ENCODE measurements around the gene EFNA5.

Gene EFNA5

DNA sequence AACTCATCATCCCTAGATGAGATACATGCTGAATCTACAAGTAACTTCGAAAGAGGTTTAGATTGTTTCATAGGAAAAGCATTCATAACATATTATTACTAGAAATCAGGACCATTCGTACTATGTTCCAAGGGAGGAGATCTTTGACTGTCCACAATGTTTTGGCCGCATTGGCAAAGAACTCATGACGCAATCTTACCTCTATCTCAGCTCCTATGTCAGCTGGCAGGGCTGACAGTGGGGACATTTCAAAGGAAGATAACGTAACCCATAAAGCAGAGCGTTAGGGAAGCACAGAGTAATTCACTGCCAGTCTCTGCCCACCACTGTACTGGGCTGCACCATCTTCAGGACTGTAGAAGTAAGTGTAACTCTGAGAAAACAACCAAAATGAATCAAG is 69.7 kb downstream of the EFNA5 start:
- DNase-seq, result no peak

DNA sequence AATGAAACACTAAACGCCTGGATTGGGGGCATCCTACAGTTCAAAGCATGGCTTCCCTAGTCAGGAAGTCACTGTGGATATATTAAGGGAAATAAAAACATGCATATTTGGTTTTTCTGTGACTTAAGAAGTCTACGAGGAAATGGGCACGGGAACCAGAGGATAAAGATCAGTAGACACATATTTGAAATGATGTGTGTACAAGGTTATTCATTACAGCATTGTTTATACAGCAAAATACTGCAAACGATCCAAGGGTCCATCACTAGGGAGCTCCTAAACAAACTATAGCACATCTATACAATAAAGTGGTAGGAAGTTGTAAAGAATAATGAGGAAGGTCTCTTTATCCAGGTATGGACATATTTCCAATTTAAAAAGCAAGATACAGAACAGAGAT is 71.8 kb downstream of the EFNA5 start:
- DNase-seq, result no peak

DNA sequence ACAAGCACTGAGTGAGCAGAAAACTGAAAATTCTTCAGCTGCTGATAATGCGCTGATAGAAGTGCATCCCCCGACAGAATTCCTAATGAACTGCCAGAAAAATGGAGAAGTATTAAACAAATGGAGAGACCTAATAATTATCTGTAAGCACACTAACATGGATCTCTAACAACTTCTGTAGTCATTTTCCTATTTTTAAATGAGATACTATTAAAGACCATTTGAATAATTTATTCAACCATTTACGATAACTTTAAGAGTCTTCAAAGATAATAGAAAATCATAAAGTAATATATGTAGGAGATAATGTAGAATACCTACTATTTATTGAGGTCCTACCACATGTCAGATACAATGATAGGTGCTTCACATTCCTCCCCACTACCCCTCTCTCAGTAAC is 72.9 kb downstream of the EFNA5 start:
- DNase-seq, result no peak

DNA sequence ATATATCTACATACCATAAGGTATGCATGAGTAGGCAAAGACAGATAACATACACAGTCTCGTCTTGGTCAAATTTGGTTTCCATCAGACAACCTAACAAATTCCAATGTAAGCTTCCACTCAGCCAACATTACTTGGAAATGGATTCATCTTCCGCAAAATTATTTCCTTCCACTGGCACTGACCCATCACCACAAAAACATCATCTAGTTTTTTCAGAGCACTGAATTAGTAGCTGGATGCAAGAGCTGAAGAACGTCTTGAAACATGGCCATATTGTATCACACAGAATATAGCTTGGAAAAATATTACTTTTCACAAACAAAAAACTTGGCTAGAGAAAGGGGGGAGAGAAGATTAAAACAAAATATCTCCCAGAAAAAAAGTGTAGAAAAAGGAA is 73.5 kb downstream of the EFNA5 start:
- DNase-seq, result no peak

DNA sequence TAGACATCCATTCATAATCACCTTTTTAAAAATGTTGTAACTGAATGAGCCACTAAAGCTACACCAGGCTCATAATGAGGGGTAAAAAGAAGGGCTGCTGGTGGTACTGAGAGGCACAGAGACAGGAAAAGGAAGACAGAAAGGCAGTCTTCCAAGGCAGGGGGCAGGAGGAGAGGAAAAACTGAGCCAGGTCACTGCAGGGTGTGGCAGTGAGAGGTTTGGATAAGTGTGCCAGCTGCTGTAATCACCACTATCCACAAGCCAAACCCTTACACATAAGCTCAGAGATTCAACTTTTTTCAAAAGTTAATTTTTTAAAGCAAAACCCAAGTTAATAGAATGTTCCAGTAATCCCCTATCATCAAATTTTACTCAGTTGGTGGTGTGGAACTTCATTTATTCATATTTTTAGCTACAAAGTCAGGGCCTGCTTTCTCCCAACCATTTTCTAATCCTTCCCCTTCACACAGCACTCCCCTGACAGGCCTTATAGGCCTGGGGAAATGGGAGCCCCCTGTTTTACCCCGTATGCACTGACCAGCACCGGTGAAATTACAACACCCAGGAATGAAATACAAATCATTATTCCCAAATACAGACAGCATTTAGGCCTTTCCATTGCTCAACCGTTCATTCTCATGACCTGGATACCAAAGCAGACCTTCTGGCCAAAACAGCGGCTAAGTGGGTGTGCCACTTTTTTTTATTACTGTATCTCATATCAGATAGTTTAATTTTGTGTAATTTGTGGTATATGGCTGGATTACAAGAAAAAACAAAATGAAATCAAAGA is 76.3 kb downstream of the EFNA5 start:
- DNase-seq, result no peak

DNA sequence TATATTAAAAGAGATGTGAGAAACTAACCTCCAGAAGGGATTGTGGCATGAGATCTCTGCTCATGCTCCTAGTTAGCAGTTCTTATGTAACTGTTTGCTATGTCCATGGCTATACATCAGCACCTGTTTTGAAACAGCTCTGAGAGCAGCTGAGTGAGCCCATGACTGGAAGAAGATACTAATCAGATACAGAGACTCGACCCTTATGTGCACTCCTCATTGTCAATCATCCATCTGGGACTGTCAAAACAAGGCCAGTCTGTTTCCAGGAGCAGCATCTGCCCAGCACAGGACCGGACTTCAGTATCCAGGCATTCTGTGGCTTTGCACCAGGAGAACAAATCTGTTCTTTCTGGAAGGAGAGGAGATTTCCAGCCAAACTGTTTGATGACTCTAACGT is 77.7 kb downstream of the EFNA5 start:
- no peak for DNase-seq

DNA sequence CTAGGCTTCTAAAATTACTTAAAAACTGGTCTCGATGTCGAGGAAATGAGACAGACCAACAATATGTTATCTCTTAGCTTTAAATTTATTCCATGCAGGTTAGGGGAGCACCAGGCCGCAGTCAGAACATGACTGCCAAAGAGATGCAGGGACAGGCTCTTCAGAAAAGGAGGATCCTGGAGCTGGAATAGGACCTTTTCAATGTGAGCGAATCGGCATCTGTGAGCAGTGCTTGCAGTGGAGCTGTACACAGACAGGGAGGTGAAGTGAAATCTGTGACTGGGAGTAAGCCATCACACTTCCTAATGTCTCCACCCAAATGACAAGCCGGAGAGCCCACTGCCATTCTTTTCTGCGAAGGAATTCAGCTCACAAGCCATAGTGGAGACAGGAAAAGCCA is 78.2 kb downstream of the EFNA5 start:
- no peak for DNase-seq

DNA sequence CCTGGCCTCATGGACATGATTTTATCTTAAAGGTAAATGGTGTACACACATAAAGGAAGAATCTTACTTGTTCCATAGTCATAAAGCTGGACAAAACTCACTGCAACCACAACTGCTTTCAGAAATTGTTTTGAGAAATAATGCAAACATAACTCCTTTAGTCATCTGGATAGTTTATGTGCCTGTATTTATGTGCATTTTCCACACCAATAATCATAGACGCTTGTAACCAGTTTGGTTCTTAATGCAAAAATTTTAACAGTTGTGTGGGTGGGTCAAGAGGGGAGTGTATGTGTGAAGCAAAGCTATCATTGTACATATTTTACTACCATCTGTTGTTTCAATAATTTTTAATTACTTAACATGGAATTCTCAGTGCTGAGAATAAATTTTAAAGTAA is 80.1 kb downstream of the EFNA5 start:
- no peak for DNase-seq

DNA sequence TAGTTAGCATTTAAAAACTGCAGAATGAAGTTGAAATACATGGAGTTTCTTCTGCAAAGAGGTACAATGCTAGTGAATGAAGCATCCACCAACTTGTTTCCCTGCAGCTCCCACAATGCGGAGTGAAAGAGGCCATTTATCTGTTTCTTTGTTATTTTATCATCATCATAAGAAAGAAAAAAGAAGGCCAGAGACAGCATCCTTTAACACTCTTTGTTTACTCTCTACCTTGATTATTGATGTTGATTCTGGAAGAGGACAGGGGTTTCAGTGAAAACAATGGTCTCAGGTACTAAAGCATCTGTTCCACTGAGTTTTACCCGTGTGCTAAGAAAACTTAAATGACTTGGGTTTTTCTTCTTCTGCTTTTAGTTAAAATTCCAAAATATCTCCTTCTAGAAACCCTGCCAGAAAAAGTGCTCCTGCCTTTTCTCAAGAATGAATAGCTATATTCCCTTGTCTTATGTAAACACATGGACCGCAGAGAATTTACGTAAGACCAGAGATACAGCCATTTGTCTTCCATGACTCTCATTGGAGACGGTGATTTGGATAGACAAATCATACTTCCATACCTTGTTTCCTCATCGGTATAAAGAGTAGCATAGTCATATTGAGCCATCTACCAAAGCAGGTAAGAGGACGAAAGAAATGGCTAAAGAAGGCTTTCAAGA is 81.1 kb downstream of the EFNA5 start:
- DNase-seq, result no peak

DNA sequence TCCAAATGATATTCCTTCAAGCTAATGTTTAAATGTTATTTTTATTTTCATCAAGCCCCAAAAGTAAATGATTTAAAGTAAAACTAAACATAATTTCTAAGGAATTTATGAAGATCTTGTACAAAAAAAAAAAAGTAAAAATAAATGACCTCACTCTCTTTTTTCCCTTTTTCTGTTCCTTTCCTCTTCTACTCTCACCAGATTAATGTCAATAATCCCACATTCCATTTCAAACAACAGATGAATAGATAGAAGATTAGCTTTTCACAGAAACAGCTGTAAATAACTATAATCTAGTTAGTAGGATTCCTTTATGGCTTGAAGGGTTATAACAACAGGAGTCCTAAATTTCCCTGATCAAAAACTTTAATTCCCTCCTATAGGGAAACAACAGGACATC is 88.1 kb downstream of the EFNA5 start:
- no peak for DNase-seq

DNA sequence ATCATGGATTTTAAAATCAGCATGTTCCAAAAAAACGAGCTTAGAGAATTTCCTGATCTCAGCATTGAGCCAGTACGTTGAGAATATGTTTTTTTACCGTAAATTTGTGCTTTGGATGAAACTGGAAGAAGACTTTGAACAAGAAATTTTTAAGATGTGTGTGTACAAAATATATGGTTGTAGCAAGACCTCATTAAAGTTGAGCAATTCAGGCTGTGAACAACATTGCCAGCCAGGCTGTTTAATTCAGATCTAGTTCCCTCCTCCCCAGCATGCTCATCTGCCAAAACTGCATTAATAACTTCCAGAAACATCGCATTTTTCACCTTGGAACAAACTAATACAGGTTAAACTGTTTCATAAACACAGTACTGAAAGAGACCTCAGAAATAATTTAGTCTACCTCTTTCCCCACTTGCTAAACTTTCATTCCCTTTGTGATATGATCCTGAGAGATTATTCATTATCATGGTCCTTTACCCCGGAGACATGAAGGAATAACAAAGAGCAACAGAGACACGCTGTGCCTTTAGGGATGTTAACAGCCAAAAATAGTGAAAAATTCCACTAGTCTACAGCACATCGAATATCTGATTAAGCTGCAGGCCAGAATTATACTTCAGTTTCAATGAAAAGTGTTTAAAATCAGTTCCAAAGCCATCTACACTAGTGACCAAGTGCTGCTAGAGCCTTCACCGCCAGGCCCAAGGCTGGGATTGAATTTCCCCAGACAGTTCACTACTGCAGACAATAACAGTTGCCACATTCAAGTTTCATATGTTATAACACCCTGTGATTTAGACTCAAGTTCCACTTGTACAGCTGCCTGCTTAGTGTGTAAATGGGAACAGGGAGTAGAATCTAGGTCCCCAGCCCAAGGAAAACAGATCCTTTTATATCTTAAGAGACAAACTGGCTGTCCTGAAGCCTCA is 89.6 kb downstream of the EFNA5 start:
- no peak for DNase-seq

DNA sequence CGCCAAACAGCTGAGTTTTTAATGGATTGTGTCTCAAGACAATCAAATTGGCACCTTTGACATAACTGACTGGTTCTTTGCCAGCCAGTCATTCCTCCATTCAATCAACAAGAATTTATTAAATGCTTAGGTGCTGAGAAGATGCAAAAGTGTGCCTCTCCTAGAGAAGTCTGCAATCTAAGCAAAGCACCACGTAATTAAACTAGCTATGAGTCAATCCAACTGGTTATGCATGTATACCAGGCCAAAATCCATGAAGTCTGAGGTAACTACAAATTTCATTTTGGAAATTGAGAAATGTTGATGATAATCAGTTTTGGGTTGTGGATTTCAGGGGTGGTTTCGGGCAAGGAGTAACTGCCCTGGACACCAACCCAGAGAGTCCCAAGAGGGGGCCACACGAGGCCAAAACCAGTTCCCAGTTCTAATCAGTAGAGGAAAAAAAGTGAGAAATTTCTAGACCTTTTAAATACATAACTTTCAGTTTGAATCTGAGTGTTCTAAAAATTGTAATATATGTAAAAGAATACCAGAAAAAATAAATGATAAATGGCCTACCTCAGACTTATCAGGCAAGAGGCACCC is 92.6 kb downstream of the EFNA5 start:
- no peak for DNase-seq

DNA sequence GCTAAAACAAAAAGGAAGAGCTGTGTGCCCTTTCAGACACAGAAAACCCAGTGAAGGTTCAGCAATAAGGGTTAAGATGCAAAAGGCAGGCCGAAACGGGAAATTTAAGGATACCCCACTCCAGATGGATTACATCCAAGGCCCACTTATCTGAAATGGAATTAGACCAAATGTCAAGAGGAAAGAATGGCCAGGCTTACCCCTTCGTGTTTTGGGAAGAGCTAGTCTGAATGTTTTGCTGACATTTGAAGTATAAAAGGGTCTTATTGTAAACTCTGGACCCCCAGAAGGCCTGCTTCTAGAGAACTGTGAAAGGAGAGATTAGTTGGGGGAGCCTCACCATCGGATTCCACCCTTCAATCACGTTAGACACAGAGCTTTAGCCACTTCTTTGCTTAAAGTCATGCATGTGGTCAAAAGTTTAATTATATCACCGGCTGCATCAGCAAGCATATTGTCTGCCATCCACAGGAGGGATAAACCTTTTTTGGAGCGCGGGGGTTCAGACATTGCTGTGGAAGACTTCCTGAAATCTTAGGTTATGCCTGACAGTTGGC is 93.3 kb downstream of the EFNA5 start:
- DNase-seq, result no peak

DNA sequence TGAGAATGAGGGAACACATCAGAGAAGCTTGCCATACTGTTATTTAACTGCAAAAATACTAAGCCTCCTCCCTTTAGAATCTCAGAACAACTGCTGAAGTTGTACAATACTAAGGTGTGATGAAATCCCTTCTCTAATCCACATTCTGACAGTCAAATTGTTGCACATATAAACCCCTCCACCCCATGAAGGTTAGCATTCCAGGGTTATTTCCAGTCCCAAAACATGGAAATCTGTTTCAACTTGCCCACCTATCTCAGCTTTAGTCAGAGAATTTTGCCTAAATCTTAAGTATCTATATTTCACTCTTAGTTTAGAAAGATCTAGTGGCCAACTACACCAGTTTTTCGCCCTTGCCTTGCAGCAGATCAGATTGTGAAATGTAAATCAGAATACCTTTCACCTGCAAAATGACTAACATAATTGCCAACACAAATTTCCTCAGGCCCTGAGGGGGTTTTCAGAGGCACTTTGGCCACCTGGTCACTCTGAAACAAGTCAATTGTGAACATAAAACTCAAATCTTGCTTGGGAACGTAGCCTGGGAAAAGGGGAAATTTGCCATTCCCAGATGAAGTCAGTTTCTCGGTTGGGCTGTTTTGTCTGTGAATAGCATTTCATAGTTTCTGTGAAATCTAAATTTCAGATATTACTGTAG is 93.9 kb downstream of the EFNA5 start:
- DNase-seq, result no peak

DNA sequence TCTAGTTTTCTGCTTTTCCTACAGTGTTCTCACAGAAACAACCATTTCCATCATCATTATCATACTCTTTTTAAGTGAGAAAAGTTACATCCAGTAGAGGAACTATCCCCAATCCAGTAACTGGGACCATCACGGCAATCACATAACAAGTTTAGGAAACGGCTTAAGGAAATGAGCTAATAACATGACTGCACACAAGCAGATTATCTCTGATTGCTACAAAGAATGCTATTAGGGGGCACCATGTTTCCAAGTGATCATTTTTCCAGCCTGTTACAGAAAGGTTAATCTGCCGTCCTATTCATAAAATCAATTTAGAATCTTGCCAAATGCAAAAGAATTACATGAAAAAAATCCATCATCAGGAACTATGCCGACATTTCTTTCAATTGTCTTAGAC is 94.6 kb downstream of the EFNA5 start:
- no peak for DNase-seq

DNA sequence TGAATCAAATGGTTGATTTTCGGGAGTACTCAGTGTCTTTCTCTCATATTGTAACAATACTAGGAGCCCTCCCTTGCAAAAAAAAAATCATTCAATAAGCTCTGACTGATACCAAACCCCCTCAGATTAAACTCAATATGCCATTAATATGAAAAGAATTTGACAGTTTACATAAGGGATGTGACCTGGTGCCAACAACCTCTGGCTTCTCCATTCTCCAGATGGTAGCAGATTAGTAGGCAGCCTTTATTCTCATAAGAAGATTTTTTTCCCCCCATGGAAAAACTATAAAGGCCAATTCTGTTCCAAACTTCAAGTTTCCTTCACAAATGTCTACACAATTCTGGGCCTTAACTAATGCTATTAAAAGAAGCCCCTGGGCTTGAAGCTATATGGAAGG is 96.5 kb downstream of the EFNA5 start:
- DNase-seq, result no peak

DNA sequence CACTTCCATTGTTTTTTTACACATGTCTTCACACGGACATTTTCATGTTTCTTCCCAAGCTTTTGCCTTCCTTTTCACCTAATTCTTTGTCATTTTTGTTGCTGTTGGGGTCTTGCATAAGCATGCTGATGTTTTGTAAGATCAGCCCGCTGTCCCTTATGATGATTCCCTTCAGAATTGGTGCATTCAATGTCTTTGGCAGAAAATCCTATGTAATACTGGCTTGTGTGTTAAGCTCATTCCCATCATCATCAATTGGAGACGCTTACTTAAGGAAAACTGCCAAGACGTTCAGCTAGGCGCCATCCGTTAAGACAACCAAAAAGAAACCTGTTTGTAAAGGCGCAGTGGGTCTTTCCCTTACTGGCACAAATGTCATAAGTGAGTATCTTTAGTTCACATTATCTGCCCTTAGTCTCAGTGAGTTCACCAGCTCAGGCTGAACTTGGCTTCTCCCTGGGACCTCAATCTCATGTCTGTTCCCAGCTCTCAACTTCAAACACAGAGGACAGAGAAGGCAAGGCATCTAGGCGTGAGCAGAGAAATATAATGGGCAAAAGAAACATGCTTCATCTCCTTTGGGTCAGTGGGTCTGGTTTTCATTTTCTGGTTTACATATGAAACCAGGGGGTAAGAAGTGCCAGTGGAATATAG is 97.9 kb downstream of the EFNA5 start:
- DNase-seq, result no peak

DNA sequence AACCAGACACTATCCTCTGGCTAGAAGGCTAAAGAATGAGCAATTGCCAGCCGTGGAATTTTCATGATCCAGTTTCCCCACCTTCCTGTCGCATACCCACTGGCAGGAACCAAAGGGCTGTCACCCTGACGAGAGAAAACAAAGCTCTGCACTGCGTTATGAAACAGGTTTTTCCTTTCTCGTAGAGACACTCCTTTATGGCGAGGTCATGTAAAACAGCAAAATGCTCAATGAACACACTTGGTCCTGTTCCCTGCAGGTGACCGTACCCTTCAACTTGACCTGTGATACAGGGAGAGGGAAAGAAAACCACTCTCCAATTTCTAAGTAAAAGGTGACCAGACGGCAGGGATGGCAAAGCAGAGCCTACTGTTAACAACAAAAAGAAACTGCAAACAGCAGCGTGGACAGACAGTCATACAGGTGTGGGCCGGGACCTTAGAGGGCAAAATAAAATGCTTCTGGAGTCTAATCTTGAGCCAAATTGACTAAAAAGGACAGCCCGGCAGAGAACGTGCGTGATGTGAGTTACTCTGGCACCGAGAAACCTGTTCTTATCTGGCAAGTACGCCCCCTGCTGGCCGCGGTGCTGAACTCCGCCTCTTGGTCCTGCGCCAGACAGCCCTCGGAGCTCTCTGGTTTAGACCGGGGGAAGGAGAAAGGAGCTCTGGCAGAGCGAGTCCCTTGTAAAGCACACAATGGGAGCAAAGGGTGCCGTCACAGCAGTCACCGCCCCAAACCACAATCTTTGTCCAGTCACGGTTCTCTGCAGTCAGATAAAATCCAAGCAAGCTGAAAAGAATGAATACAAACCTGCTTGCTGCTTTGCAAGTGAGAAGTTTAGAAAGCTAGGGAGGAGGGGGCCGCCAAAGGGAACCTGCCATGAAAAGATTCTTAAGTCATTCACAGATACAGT is 98.9 kb downstream of the EFNA5 start:
- DNase-seq, result peak; percentile 76

DNA sequence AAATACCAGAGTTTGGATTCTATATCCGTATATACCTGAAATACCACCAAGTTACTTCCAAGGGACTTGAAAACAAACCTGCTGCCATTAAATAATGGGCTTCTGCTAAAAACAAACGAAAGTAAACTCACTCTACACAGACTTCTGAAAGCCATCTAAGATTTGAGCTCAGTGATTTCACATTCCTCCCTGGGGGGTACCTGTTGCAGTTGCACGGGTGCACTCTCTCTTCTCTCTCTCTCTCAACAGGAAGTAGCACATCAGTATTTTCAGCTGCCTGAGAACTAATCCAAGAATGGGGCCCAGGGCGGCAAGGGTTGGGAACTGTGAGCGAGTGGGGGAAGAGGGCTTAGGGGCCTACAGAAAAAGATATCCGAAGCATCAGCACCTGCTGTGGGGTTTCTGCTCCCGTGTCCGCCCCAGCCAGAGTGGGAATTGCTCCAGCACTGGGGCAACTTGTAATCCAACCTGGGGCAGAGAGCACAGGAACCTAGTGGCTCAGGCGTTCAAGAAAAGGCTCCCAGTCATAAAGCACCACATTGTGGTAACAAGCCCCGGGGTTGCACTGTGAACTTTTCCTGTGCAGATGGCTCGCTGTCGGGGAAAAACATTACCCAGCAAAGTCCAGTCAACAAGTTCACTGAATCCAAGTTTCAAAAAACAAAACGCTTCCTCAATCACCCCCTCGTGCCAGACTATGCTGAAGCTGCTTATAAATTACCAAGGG is 99.8 kb downstream of the EFNA5 start:
- DNase-seq, result no peak

DNA sequence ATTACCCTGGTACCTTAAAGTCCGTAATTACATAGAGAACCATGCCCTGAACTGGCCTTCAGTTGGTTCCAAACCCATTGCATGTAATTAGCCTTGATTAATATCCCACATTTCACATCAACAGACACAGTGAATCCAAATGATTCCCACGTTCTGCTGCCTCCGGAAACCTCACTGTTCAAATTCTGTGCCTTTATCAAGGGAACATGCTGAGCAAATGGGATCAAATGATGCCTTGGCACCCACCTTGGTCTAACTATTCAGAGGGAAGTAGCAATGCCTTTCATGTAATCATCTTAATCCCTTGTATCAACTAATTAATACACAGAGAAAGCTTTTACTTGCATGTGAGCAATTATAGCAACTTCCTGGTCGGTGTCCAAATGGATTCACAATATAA is 100.6 kb downstream of the EFNA5 start:
- DNase-seq, result no peak

Data from T1000 (cell line).